ENCODE measurements around the gene TRIP12. TPM values are rescaled to one million over a fixed set of nuclear protein-coding genes. Genes with fewer than 3 reads are reported as not detected.
"Not testable (repeated sequence)": the region's sequence is repeated elsewhere in the genome, so short reads cannot be mapped to it uniquely, and the experiment has no call there.

The TRIP12 gene
- total RNA-seq: 100 to 1,000 TPM; 218 to 224 TPM
- polyA plus RNA-seq: 10 to 100 TPM; 14.5 to 51.5 TPM

DNA sequence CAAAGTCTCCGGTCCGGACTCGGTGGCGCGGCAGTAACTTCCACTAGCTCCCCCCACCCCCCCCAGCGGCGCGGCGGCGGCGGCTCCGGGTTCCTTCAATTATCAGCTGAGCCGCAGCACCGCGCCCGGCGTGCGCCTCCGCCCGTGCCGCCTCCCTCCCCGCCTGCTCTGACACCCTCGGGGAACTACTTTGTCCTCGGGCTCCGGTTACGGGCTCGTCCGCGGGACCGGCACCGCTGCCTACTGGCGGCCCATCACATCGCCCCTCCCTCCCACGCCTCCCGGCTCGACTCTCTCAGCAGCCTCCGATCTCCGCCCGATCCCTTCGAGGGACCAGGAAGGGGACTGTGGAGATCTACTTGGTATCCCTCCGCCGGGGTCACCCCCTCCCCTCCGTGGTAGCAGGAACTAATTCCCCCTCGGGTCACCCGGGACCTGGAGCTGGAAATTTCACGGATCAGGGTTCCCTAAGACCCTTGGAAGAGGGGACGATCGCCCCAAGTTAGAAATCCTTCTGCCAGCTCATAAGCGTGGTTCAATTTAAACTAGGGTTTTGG, at the start of gene TRIP12:
Gene TRIP12, minus strand, starts transcription at position 118 of the 557 bp plus-strand sequence. CDS start 41,930 bp downstream, outside the sequence.
- peak within 1 kb of the TSS; percentile 98 to 99 for H3K4me3 ChIP-seq (ENCODE audit: low read length in 2 of 2)
- ChIA-PET CTCF (ENCODE audit: partially characterized antibody) (interaction anchor here (0.6 to 4.1 kb wide), 10 partner anchors 11 to 141 kb away, joined by 3 to 26 read pairs (median 4); no protein-coding TSS in a partner anchor), POLR2A (ENCODE audit: partially characterized antibody) (interaction anchor here (0.6 to 2.6 kb wide), 24 partner anchors 8 to 681 kb away, joined by 3 to 27 read pairs (median 5); no protein-coding TSS in a partner anchor)
- no peaks in the 10 kb centered on the region for H3K36me3 ChIP-seq (ENCODE audit: insufficient read depth, low read length)
- peaks cover 8 to 37% of the 10 kb centered on the region in 2 donors for H3K36me3 Mint-ChIP-seq
- H3K27me3 ChIP-seq (ENCODE audit: insufficient read depth, low read length): no peaks in the 10 kb centered on the region
- peak within 1 kb of the TSS; percentile 97 for H3K27ac ChIP-seq (ENCODE audit: low read depth, low read length)
- peaks cover 0 to 6% (median 0%) of the 10 kb centered on the region in 8 donors for H3K9me3 Mint-ChIP-seq
- peak; percentile 93 to 98 (median 95) for DNase-seq
- H3K4me1 ChIP-seq (ENCODE audit: insufficient read depth, low read length): peaks cover 43% of the 10 kb centered on the region
- intact Hi-C loops (cut with micrococcal nuclease): loop anchor here (1.0 to 10.0 kb wide), 5 partner anchors 70 to 1135 kb away; partner anchors contain the start of genes PSMD1, SP140 and SP140L
- peak within 1 kb of the TSS; percentile 97 to 100 (median 98) for H3K27ac Mint-ChIP-seq
- H3K4me3 Mint-ChIP-seq: peak within 1 kb of the TSS; percentile 93 to 100 (median 98)
- H3K9me3 ChIP-seq (ENCODE audit: control insufficient read depth in 1 of 2, low read length in 2 of 2): no peaks in the 10 kb centered on the region
- peaks cover 0 to 4% of the 10 kb centered on the region in 2 donors for H3K27me3 Mint-ChIP-seq
- peaks cover 28 to 55% (median 34%) of the 10 kb centered on the region in 4 donors for H3K4me1 Mint-ChIP-seq

DNA sequence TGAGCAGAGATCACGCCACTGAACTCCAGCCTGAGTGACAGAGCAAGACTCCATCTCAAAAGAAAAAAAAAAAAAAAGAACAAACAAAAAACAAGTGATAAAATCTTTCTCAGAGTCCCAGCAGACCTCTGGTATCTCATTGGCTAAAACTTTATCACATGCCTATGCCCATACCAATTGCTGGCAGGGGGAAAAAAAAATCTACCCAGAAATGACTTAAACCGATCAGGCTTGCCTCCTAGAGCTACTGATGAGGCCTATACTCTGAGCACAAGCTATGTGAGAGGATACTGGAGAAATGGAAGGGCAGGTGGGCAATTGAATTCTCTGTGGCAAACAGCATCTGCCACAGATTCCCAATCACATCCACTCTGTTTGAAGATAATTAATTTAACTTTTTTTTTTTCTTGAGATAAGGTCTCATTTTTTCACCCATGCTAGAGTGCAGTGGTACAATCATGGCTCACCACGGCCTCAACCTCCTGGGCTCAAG, 49.5 kb upstream of the TRIP12 start:
- no peak overlapping the region for H3K27ac ChIP-seq (ENCODE audit: low read depth, low read length)
- H3K27me3 ChIP-seq (ENCODE audit: insufficient read depth, low read length): no peaks in the 10 kb centered on the region
- no peak for DNase-seq
- H3K27me3 Mint-ChIP-seq: no peaks in the 10 kb centered on the region
- POLR2A ChIA-PET (ENCODE audit: partially characterized antibody): interaction anchor here (0.6 kb wide), 1 partner anchor 57 kb away, joined by 3 read pairs; no protein-coding TSS in a partner anchor
- no peak overlapping the region for H3K27ac Mint-ChIP-seq
- no peaks in the 10 kb centered on the region for H3K4me1 ChIP-seq (ENCODE audit: insufficient read depth, low read length)
- no peak overlapping the region for H3K4me3 ChIP-seq (ENCODE audit: low read length in 2 of 2)
- intact Hi-C loops (cut with micrococcal nuclease): no loop called here
- no peaks in the 10 kb centered on the region for H3K36me3 ChIP-seq (ENCODE audit: insufficient read depth, low read length)
- peaks cover 0 to 1% (median 0%) of the 10 kb centered on the region in 8 donors for H3K9me3 Mint-ChIP-seq
- CTCF ChIA-PET (ENCODE audit: partially characterized antibody): no interaction called here
- H3K4me3 Mint-ChIP-seq: no peak overlapping the region
- H3K9me3 ChIP-seq (ENCODE audit: control insufficient read depth in 1 of 2, low read length in 2 of 2): no peaks in the 10 kb centered on the region
- H3K4me1 Mint-ChIP-seq: no peaks in the 10 kb centered on the region
- H3K36me3 Mint-ChIP-seq: no peaks in the 10 kb centered on the region

DNA sequence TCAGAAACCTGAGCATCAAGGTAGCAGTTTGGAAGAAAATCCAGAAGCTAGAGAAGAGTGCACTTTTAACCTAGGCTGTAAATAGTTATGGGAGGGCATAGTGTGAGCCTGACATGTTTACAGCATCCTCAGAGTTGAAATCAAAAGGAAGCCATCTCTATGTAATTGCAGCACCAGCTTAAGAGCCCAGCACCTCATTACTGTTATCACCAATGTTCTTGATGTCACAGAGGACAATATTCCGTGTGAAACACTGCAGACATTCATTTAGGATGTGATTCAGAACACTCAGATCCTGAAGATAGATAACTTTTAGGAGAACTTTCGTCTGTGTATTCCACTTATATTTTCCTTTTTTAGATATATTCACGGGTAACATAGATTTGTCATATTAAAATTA, 48.6 kb upstream of the TRIP12 start:
- ChIA-PET POLR2A (ENCODE audit: partially characterized antibody) (no interaction called here), CTCF (ENCODE audit: partially characterized antibody) (no interaction called here)
- intact Hi-C loops (cut with micrococcal nuclease): no loop called here
- H3K27ac ChIP-seq (ENCODE audit: low read depth, low read length): no peak overlapping the region
- Mint-ChIP-seq H3K9me3 (peaks cover 0 to 1% (median 0%) of the 10 kb centered on the region in 8 donors), H3K27me3 (no peaks in the 10 kb centered on the region), H3K36me3 (no peaks in the 10 kb centered on the region), H3K4me1 (no peaks in the 10 kb centered on the region), H3K4me3 (no peak overlapping the region), H3K27ac (no peak overlapping the region)
- DNase-seq: no peak
- H3K4me3 ChIP-seq (ENCODE audit: low read length in 2 of 2): no peak overlapping the region
- H3K36me3 ChIP-seq (ENCODE audit: insufficient read depth, low read length): no peaks in the 10 kb centered on the region
- H3K27me3 ChIP-seq (ENCODE audit: insufficient read depth, low read length): no peaks in the 10 kb centered on the region
- H3K9me3 ChIP-seq (ENCODE audit: control insufficient read depth in 1 of 2, low read length in 2 of 2): no peaks in the 10 kb centered on the region
- no peaks in the 10 kb centered on the region for H3K4me1 ChIP-seq (ENCODE audit: insufficient read depth, low read length)

DNA sequence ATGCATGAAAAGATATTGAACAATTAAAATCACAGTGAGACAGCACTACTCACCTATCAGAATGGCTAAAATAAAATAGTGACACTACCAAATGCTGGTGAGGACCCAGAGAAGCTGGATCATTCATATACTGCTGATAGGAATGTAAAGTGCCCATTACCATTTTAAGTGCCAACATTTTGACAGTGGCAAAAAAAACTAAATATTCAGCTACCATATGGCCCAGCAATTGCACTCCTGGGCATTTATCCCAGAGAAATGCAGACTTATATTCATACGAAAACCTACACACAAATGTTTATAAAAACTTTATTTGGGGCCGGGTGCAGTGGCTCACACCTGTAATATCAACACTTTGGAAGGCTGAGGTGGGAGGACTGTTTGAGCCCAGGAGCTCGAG, 48.1 kb upstream of the TRIP12 start:
- ChIA-PET CTCF (ENCODE audit: partially characterized antibody) (no interaction called here), POLR2A (ENCODE audit: partially characterized antibody) (no interaction called here)
- no peaks in the 10 kb centered on the region for H3K36me3 Mint-ChIP-seq
- Histone ChIP-seq H3K27me3 (ENCODE audit: insufficient read depth, low read length) (no peaks in the 10 kb centered on the region), H3K9me3 (ENCODE audit: control insufficient read depth in 1 of 2, low read length in 2 of 2) (no peaks in the 10 kb centered on the region), H3K4me3 (ENCODE audit: low read length in 2 of 2) (no peak overlapping the region), H3K27ac (ENCODE audit: low read depth, low read length) (no peak overlapping the region), H3K36me3 (ENCODE audit: insufficient read depth, low read length) (no peaks in the 10 kb centered on the region), H3K4me1 (ENCODE audit: insufficient read depth, low read length) (no peaks in the 10 kb centered on the region)
- no peak for DNase-seq
- H3K4me1 Mint-ChIP-seq: no peaks in the 10 kb centered on the region
- no peak overlapping the region for H3K27ac Mint-ChIP-seq
- intact Hi-C loops (cut with micrococcal nuclease): no loop called here
- H3K9me3 Mint-ChIP-seq: peaks cover 0 to 1% (median 0%) of the 10 kb centered on the region in 8 donors
- H3K27me3 Mint-ChIP-seq: no peaks in the 10 kb centered on the region
- H3K4me3 Mint-ChIP-seq: no peak overlapping the region

DNA sequence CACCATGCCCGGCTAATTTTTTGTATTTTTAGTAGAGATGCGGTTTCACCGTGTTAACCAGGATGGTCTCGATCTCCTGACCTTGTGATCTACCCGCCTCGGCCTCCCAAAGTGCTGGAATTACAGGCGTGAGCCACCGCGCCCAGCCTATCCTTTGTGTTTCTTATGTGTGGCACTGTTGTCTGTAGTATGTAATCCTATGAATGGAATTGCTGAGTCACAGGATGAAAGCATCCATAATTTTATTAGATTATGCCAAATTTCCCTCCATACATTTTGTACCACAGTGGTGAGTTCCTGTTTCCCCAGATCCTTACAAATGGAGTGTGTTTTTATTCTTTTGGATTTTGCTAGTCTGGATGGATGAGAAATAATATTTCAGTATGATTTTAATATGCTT, 41.8 kb upstream of the TRIP12 start:
- H3K27me3 Mint-ChIP-seq; POLR2A ChIA-PET (ENCODE audit: partially characterized antibody); H3K27ac ChIP-seq (ENCODE audit: low read depth, low read length); H3K36me3 ChIP-seq (ENCODE audit: insufficient read depth, low read length); H3K4me3 ChIP-seq (ENCODE audit: low read length in 2 of 2); H3K9me3 Mint-ChIP-seq; intact Hi-C loops (cut with micrococcal nuclease); H3K4me1 ChIP-seq (ENCODE audit: insufficient read depth, low read length); H3K9me3 ChIP-seq (ENCODE audit: control insufficient read depth in 1 of 2, low read length in 2 of 2); H3K36me3 Mint-ChIP-seq; DNase-seq; H3K27me3 ChIP-seq (ENCODE audit: insufficient read depth, low read length); H3K4me3 Mint-ChIP-seq; H3K4me1 Mint-ChIP-seq; H3K27ac Mint-ChIP-seq; CTCF ChIA-PET (ENCODE audit: partially characterized antibody): not testable (repeated sequence)

DNA sequence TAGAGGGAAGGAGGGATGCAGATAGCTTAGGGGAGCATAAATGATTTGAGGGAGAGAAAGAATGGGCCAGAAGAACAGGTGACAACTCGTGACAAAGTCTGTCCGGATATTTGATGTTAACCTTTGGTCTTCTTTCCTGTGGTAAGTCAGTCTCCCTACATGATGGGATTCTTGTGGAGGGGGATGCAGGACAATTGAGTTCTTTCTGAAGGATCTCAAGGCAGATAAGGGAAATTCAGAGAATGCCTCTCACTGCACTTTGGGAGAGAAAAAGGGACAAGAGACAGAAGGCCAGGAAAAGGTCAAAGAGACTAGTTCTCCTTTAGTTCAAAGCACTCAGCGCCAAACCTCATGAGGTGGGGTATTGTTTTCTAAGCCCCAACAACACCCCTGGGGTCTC, 34.7 kb upstream of the TRIP12 start:
- Mint-ChIP-seq H3K9me3 (no peaks in the 10 kb centered on the region), H3K4me1 (no peaks in the 10 kb centered on the region), H3K27me3 (no peaks in the 10 kb centered on the region), H3K27ac (no peak overlapping the region), H3K36me3 (no peaks in the 10 kb centered on the region), H3K4me3 (no peak overlapping the region)
- H3K4me3 ChIP-seq (ENCODE audit: low read length in 2 of 2): no peak overlapping the region
- ChIA-PET POLR2A (ENCODE audit: partially characterized antibody) (no interaction called here), CTCF (ENCODE audit: partially characterized antibody) (no interaction called here)
- no peaks in the 10 kb centered on the region for H3K4me1 ChIP-seq (ENCODE audit: insufficient read depth, low read length)
- H3K9me3 ChIP-seq (ENCODE audit: control insufficient read depth in 1 of 2, low read length in 2 of 2): no peaks in the 10 kb centered on the region
- H3K36me3 ChIP-seq (ENCODE audit: insufficient read depth, low read length): no peaks in the 10 kb centered on the region
- no peaks in the 10 kb centered on the region for H3K27me3 ChIP-seq (ENCODE audit: insufficient read depth, low read length)
- DNase-seq: no peak
- no peak overlapping the region for H3K27ac ChIP-seq (ENCODE audit: low read depth, low read length)
- intact Hi-C loops (cut with micrococcal nuclease): no loop called here

DNA sequence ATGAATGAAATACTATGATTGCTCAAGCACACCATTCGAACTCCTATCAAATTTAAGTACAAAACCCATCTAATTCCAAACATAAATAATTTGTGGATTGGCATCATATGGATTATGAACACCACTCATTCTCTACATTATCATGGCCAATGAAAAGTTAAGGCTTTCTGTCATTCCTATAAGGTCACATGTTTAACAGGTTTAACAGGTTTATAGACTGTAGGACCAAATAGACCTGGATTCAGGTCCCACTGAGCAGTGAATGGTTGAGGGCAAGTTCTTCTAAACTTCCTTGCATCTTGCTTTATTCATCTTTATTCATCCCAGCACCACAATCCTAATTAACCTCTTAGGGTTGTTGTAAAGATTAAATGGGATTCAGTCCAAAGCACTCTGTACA, 33.9 kb upstream of the TRIP12 start:
- Mint-ChIP-seq H3K27me3 (no peaks in the 10 kb centered on the region), H3K27ac (no peak overlapping the region), H3K4me3 (no peak overlapping the region), H3K4me1 (no peaks in the 10 kb centered on the region), H3K9me3 (no peaks in the 10 kb centered on the region), H3K36me3 (no peaks in the 10 kb centered on the region)
- POLR2A ChIA-PET (ENCODE audit: partially characterized antibody): no interaction called here
- H3K27me3 ChIP-seq (ENCODE audit: insufficient read depth, low read length): no peaks in the 10 kb centered on the region
- DNase-seq: no peak
- no peak overlapping the region for H3K4me3 ChIP-seq (ENCODE audit: low read length in 2 of 2)
- CTCF ChIA-PET (ENCODE audit: partially characterized antibody): no interaction called here
- H3K9me3 ChIP-seq (ENCODE audit: control insufficient read depth in 1 of 2, low read length in 2 of 2): no peaks in the 10 kb centered on the region
- H3K36me3 ChIP-seq (ENCODE audit: insufficient read depth, low read length): no peaks in the 10 kb centered on the region
- no peaks in the 10 kb centered on the region for H3K4me1 ChIP-seq (ENCODE audit: insufficient read depth, low read length)
- intact Hi-C loops (cut with micrococcal nuclease): no loop called here
- no peak overlapping the region for H3K27ac ChIP-seq (ENCODE audit: low read depth, low read length)

Data from CD4-positive, alpha-beta memory T cell (primary cell).